ENCODE results near the gene LRRC37B.
"Not testable (repeated sequence)": the region's sequence is repeated elsewhere in the genome, so short reads cannot be mapped to it uniquely, and the experiment has no call there.

Gene LRRC37B

GRCh38 chr17:32042266-32042665 lies 35.1 kb downstream of the LRRC37B start:
- not testable (repeated sequence) for DNase-seq

GRCh38 chr17:32045611-32046010 lies 38.4 kb downstream of the LRRC37B start:
- DNase-seq = not testable (repeated sequence)

- not testable (repeated sequence) for DNase-seq
Measured at GRCh38 chr17:32047663-32048062, 40.5 kb downstream of the LRRC37B start.

GRCh38 chr17:32054985-32055384 lies 47.8 kb downstream of the LRRC37B start:
- not testable (repeated sequence) for DNase-seq

- not testable (repeated sequence) for DNase-seq
Measured at GRCh38 chr17:32055425-32055824, 48.2 kb downstream of the LRRC37B start.

GRCh38 chr17:32056500-32056899 lies 49.3 kb downstream of the LRRC37B start:
- DNase-seq = not testable (repeated sequence)

GRCh38 chr17:32057460-32058105 lies 50.4 kb downstream of the LRRC37B start:
- not testable (repeated sequence) for DNase-seq

- DNase-seq = not testable (repeated sequence)
Measured at GRCh38 chr17:32060695-32061094, 53.5 kb downstream of the LRRC37B start.

- not testable (repeated sequence) for DNase-seq
Measured at GRCh38 chr17:32061840-32062239, 54.7 kb downstream of the LRRC37B start.

GRCh38 chr17:32064091-32064490 lies 56.9 kb downstream of the LRRC37B start:
- not testable (repeated sequence) for DNase-seq

GRCh38 chr17:32066123-32066680 lies 59.0 kb downstream of the LRRC37B start:
- not testable (repeated sequence) for DNase-seq

GRCh38 chr17:32066863-32067642 lies 59.9 kb downstream of the LRRC37B start:
- DNase-seq = not testable (repeated sequence)

- DNase-seq = not testable (repeated sequence)
Measured at GRCh38 chr17:32069067-32069466, 61.9 kb downstream of the LRRC37B start.

- DNase-seq = not testable (repeated sequence)
Measured at GRCh38 chr17:32071961-32072360, 64.8 kb downstream of the LRRC37B start.

- not testable (repeated sequence) for DNase-seq
Measured at GRCh38 chr17:32073131-32073530, 65.9 kb downstream of the LRRC37B start.

- not testable (repeated sequence) for DNase-seq
Measured at GRCh38 chr17:32079753-32080152, 72.6 kb downstream of the LRRC37B start.

- not testable (repeated sequence) for DNase-seq
Measured at GRCh38 chr17:32083550-32083979, 76.4 kb downstream of the LRRC37B start.

- DNase-seq = not testable (repeated sequence)
Measured at GRCh38 chr17:32084003-32084941, 77.1 kb downstream of the LRRC37B start.

GRCh38 chr17:32084942-32085829 lies 78.0 kb downstream of the LRRC37B start:
- DNase-seq = not testable (repeated sequence)

GRCh38 chr17:32086833-32087232 lies 79.7 kb downstream of the LRRC37B start:
- not testable (repeated sequence) for DNase-seq

GRCh38 chr17:32092062-32092461 lies 84.9 kb downstream of the LRRC37B start:
- DNase-seq = not testable (repeated sequence)
